Hypothalamus (tissue), 51 donors: Measurements from ENCODE around the gene NFE2L2.
"Not testable (repeated sequence)": the region's sequence is repeated elsewhere in the genome, so short reads cannot be mapped to it uniquely, and the experiment has no call there.

Experiments used
- DNase-seq, 51 donors: peaks; one replicate each; lab custom pipeline; 2025; lab: John Stamatoyannopoulos, UW

The NFE2L2 gene

GRCh38 chr2:177207101-177207500, 57.4 kb downstream of the NFE2L2 start:
- DNase-seq, result no peak

- DNase-seq, result peak in 1 of 51 donors; percentile 23
Measured at GRCh38 chr2:177204417-177204816, 60.1 kb downstream of the NFE2L2 start.

- peak in 2 of 51 donors; percentile 8 to 15 for DNase-seq
Measured at GRCh38 chr2:177201919-177202346, 62.6 kb downstream of the NFE2L2 start.

GRCh38 chr2:177200419-177200818, 64.1 kb downstream of the NFE2L2 start:
- DNase-seq, result not testable (repeated sequence)

GRCh38 chr2:177195194-177195593, 69.3 kb downstream of the NFE2L2 start:
- DNase-seq, result no peak

GRCh38 chr2:177193240-177193639, 71.3 kb downstream of the NFE2L2 start:
- DNase-seq, result no peak

- DNase-seq, result no peak
Measured at GRCh38 chr2:177192788-177193187, 71.7 kb downstream of the NFE2L2 start.

GRCh38 chr2:177190941-177191340, 73.6 kb downstream of the NFE2L2 start:
- DNase-seq, result no peak

GRCh38 chr2:177188482-177189469, 75.8 kb downstream of the NFE2L2 start:
- DNase-seq, result no peak

GRCh38 chr2:177187631-177188312, 76.8 kb downstream of the NFE2L2 start:
- DNase-seq, result no peak

GRCh38 chr2:177186038-177186437, 78.5 kb downstream of the NFE2L2 start:
- not testable (repeated sequence) for DNase-seq

- no peak for DNase-seq
Measured at GRCh38 chr2:177184606-177185005, 79.9 kb downstream of the NFE2L2 start.

GRCh38 chr2:177183860-177184259, 80.7 kb downstream of the NFE2L2 start:
- DNase-seq, result no peak
